Smooth muscle cell (in vitro differentiated cells): ENCODE results near the gene ARRDC2. TPM values are rescaled to one million over a fixed set of nuclear protein-coding genes. Genes with fewer than 3 reads are reported as not detected.

ENCODE experiments used
- DNase-seq: peaks from one replicate; lab custom pipeline; 2025; ENCODE audit not compliant: unreplicated experiment; lab: John Stamatoyannopoulos, UW
- H2AFZ ChIP-seq: fragments of 200-600 bp; sonication (generic); 2 replicates; pipeline ENCODE4 v1.6.0; 2016; ENCODE audit warnings: antibody characterized with exemption, low read depth, mild to moderate bottlenecking
- H3F3A ChIP-seq: fragments of 200-600 bp; sonication (generic); 2 replicates; pipeline ENCODE4 v1.6.0; 2017; ENCODE audit warnings: antibody characterized with exemption, low read depth
- H3K27ac ChIP-seq: fragments of 200-600 bp; sonication (generic); 2 replicates; pipeline ENCODE4 v1.5.1; 2016; ENCODE audit warnings: low read depth, mild to moderate bottlenecking
- H3K27me3 ChIP-seq: fragments of 200-600 bp; sonication (generic); 2 replicates; pipeline ENCODE4 v1.6.1; 2016; ENCODE audit warnings: low read depth, mild to moderate bottlenecking
- H3K36me3 ChIP-seq: fragments of 200-600 bp; sonication (generic); 2 replicates; pipeline ENCODE4 v1.5.1; 2016; ENCODE audit warnings: low read depth
- H3K4me1 ChIP-seq: fragments of 200-600 bp; sonication (generic); 2 replicates; pipeline ENCODE4 v1.5.1; 2016; ENCODE audit warnings: low read depth
- H3K4me2 ChIP-seq: fragments of 200-600 bp; sonication (generic); 2 replicates; pipeline ENCODE4 v1.6.0; 2016; ENCODE audit warnings: mild to moderate bottlenecking
- H3K4me3 ChIP-seq: fragments of 200-600 bp; sonication (generic); 2 replicates; pipeline ENCODE4 v1.5.1; 2016; ENCODE audit warnings: mild to moderate bottlenecking
- H3K79me2 ChIP-seq: fragments of 200-600 bp; sonication (generic); 2 replicates; pipeline ENCODE4 v1.6.0; 2016; ENCODE audit warnings: low read depth, mild to moderate bottlenecking
- H3K9ac ChIP-seq: fragments of 200-600 bp; sonication (generic); 2 replicates; pipeline ENCODE4 v1.6.0; 2016; ENCODE audit warnings: low read depth
- H3K9me3 ChIP-seq: fragments of 200-600 bp; sonication (generic); replicated peaks from 2 replicates; pipeline ENCODE4 v1.5.1; 2016; ENCODE audit warnings: low read depth
- H4K20me1 ChIP-seq: fragments of 200-600 bp; sonication (generic); 2 replicates; pipeline ENCODE4 v1.6.0; 2016; ENCODE audit warnings: low read depth
- WGBS: methylation state at CpG from one replicate; pipeline ENCODE4 v1.1.7; 2016; ENCODE audit warnings: low lambda C conversion rate; 5-methylcytosine and 5-hydroxymethylcytosine counted together
- polyA plus RNA-seq: library from polyadenylated mRNA; unstranded; fragments of >200 nt; fragmentation: Nextera tagmentation; extraction: Ambion mirVana; gene quantifications from 2 replicates; pipeline ENCODE4 v1.2.1, GENCODE V29; 2016
- total RNA-seq: library from RNA; depleted of rRNA; stranded (reverse); fragments of >200 nt; gene quantifications from 2 replicates; pipeline ENCODE4 v1.2.3, GENCODE V29; 2014
- TF ChIP-seq, protein P1 (sequence below): fragments of 200-600 bp; sonication (generic); IDR thresholded peaks from 2 replicates; pipeline ENCODE4 v1.5.1; 2017; ENCODE audit warnings: borderline replicate concordance, mild to moderate bottlenecking, antibody characterized with exemption; ENCODE audit not compliant: insufficient read depth, poor library complexity, severe bottlenecking

ARRDC2 gene
- total and polyA plus RNA-seq, 2 experiments from 2014 or later = 4.3 to 4.4 TPM

DNA sequence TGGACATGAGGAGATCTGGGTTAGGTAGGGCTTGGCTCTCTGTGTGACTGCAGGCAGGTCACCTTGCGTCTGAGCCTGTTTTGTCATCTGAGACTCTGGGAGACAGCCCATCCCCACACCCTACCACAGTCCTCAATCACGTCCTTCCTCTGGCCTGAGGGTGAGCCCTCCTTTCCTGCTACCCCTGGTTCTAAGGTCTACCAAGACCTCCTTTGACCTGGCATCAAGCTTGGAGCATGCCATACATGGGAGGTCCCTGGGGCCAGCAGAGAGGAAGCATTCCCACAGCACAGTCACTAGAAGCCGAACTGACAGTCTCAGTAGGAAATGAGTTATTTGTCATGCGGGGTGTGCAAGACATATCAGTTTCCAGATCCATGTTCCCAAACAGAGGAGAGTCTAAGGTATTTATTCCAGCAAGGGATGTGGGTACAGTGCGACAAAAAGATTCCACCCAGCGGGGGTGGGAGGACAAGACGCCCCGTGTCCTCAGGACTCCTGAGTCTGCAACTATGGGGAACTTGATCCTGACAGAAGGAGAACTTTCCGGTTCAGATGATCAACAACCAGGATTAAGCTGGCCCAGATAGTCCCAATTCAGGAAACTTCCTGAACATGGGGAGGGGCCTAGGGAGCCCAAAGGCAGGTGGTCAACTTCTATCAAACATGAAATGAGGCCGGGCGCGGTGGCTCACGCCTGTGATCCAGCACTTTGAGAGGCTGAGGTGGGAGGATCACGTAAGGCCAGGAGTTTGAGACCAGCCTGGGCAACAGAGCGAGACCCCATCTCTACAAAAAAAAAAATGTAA, 9.5 kb downstream of the ARRDC2 start:
- Histone ChIP-seq H3K36me3 (no peaks in the 10 kb centered on the region), H3K4me2 (no peak overlapping the region), H3K27me3 (no peaks in the 10 kb centered on the region), H4K20me1 (no peaks in the 10 kb centered on the region), H3K4me3 (no peak overlapping the region), H3K79me2 (no peaks in the 10 kb centered on the region), H2AFZ (no peak overlapping the region), H3K4me1 (peaks cover 4% of the 10 kb centered on the region), H3K9ac (no peak overlapping the region), H3K27ac (no peak overlapping the region), H3F3A (no peaks in the 10 kb centered on the region), H3K9me3 (no peaks in the 10 kb centered on the region)
- TF ChIP-seq, protein P1, sequence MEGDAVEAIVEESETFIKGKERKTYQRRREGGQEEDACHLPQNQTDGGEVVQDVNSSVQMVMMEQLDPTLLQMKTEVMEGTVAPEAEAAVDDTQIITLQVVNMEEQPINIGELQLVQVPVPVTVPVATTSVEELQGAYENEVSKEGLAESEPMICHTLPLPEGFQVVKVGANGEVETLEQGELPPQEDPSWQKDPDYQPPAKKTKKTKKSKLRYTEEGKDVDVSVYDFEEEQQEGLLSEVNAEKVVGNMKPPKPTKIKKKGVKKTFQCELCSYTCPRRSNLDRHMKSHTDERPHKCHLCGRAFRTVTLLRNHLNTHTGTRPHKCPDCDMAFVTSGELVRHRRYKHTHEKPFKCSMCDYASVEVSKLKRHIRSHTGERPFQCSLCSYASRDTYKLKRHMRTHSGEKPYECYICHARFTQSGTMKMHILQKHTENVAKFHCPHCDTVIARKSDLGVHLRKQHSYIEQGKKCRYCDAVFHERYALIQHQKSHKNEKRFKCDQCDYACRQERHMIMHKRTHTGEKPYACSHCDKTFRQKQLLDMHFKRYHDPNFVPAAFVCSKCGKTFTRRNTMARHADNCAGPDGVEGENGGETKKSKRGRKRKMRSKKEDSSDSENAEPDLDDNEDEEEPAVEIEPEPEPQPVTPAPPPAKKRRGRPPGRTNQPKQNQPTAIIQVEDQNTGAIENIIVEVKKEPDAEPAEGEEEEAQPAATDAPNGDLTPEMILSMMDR = no peak
- no peak for DNase-seq
- WGBS = 89% methylated on average over 15 of the region's 15 CpGs

DNA sequence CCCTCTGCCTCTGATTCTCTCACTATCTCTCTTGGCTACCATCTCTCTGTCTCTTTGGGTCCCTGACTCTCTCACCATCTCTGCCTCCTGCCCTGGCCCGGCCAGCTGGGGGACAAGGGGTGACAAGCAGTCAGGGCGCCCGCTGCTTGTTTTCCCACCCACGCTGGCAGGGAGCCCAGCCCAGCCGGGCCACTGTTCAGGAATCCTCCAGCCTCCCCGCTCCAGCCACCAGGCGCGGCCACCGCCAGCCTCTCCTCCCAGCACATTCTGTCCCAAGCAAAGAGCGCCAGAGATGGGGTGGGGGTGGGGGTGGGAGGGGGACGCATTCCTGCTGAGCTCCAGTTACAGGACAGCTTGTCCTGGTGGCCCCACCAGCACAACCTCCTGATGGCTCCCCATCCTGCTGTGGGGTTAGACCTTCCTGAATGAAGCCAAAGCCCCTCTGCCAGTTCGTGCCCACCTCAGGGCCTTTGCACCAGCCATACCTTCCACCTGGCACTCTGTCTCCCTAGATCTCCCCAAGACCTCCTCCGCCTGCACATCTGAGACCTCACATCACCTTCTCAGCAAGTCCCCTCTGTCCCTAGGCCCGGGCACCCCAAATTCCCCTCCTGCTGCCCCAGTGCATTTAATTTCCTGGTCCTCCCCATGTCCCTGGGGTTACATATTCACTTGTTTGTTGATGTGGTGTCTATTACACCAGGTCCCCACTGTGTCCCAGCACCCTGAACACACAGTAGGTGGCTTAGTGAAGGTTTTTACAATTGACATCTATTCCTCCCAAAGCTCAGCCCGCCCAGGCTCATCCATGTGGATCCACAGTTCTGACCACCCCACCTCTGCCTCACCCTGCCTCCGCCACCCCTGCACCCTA, 12.5 kb downstream of the ARRDC2 start:
- H3K4me2 ChIP-seq = no peak overlapping the region
- peak; percentile 4 for DNase-seq

DNA sequence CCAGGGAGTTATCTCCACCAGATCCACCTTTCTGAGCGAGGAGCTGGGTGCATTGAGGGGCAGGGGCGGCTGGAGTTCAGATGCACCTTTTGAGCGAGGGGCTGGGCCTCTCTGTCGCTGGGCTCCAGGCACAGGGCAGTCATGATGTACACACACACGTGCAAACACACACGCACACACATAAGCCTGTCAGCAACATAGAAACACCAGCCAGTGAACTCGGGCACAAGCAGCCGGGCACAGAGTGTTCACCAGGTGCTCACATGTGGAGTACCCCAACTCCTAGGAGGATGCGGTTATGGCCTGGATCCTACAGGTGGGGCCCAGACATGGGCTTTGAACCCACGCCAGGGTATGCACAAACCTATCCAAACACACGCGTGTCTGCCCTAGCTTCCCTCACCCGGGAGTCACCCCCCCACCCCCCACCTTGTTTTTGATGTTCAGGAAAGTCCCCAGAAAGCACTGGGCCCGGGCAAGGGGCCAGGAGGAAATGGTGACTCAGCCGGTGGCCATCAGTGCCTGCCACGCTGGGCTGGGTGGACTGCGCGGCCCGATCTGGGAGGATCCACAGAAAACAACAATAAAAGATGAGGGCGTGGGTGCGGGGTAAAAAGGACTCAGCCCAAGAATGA, 13.3 kb downstream of the ARRDC2 start:
- no peaks in the 10 kb centered on the region for H3K36me3 ChIP-seq
- no peaks in the 10 kb centered on the region for H3K27me3 ChIP-seq
- H2AFZ ChIP-seq = no peak overlapping the region
- H3K9ac ChIP-seq = no peak overlapping the region
- H3F3A ChIP-seq = no peaks in the 10 kb centered on the region
- no peaks in the 10 kb centered on the region for H3K79me2 ChIP-seq
- TF ChIP-seq, protein P1 = no peak
- no peak overlapping the region for H3K4me3 ChIP-seq
- H4K20me1 ChIP-seq = no peaks in the 10 kb centered on the region
- no peaks in the 10 kb centered on the region for H3K4me1 ChIP-seq
- H3K9me3 ChIP-seq = no peaks in the 10 kb centered on the region
- peak; percentile 56 for DNase-seq
- no peak overlapping the region for H3K27ac ChIP-seq
- no peak overlapping the region for H3K4me2 ChIP-seq
- WGBS = 67% methylated on average over 20 of the region's 21 CpGs

More for the DNA sequence above, 12.5 kb downstream of the ARRDC2 start:
- H3K27ac ChIP-seq = no peak overlapping the region
- H3K9me3 ChIP-seq = no peaks in the 10 kb centered on the region
- 89% methylated on average over 11 of the region's 16 CpGs for WGBS
- H3K9ac ChIP-seq = no peak overlapping the region
- H3K4me1 ChIP-seq = no peaks in the 10 kb centered on the region
- no peak overlapping the region for H3K4me3 ChIP-seq
- no peak overlapping the region for H2AFZ ChIP-seq
- no peaks in the 10 kb centered on the region for H3K36me3 ChIP-seq
- no peaks in the 10 kb centered on the region for H3K79me2 ChIP-seq
- H3K27me3 ChIP-seq = no peaks in the 10 kb centered on the region
- H3F3A ChIP-seq = no peaks in the 10 kb centered on the region
- H4K20me1 ChIP-seq = no peaks in the 10 kb centered on the region
- TF ChIP-seq, protein P1 = no peak
